ENCODE results near the gene GRK6. TPM values are rescaled to one million over a fixed set of nuclear protein-coding genes. Genes with fewer than 3 reads are reported as not detected.
A peak's percentile ranks its signal among the peaks of the same experiment; 100 is the strongest.
"Not testable (repeated sequence)": the region's sequence is repeated elsewhere in the genome, so short reads cannot be mapped to it uniquely, and the experiment has no call there.

The GRK6 gene
- total RNA-seq, 2 donors from 2014 or later: 178 to 232 TPM

- H3K36me3 Mint-ChIP-seq (ENCODE audit: low read depth): no peaks in the 10 kb centered on the region
- peaks cover 19% of the 10 kb centered on the region for H3K4me1 Mint-ChIP-seq
- no peaks in the 10 kb centered on the region for H3K27me3 Mint-ChIP-seq
- peak overlapping the region; percentile 87 for H3K4me3 Mint-ChIP-seq
- DNase-seq (peak; percentile 77 to 80 (median 79)), ATAC-seq (peak; percentile 83)
- peak overlapping the region; percentile 85 for H3K27ac Mint-ChIP-seq
- no peaks in the 10 kb centered on the region for H3K9me3 ChIP-seq (ENCODE audit: control insufficient read depth, low read length, poor library complexity, severe bottlenecking)
Measured at GRCh38 chr5:177403792-177404640, 22.5 kb upstream of the GRK6 start.

DNA sequence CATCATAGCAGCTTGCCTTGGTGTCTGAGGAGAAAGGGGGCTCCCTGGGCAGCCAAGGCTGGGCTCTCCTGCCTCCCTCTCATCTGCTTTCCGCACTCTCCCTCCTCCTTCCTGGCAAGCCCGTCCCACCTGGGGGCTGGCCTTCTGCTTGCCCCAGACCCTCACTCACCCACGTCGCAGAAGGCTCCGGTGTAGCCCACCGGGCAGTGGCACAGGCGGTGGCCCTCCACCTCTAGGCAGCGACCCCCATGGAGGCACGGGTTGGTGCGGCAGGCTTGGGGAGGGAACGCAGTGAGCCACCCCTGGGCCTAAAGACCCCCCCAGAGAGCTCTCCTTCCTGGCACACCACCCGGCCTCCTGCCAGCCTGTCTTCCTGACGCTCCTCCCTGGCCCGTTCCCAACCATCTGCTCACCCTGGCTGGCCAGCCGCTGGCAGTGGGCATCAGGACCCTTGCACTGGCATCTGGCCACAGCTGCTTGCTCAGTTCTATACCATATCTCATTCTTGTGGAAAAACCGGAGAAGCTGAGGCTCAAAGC is 21.8 kb upstream of the GRK6 start:
- H3K4me1 Mint-ChIP-seq: peaks cover 21% of the 10 kb centered on the region
- DNase-seq: no peak

DNA sequence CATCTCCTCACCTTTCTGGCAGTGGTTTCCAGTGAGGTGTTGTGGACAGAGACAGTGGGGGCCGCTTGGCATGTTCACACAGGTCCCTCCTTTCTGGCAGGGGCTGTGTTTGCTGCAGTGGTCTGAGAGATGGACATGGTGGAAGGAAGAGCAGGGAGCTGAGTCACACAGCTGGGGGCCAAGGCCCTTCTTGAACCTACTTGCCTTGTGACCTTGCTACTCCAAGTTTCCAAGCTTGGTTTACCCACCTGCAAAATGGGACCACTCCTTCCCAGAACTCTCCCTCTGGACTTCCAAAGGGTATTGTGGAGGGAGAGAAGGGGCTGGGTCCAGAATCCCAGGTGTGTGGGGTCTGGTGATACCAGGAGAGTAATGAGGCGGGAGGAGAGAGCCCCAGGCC is 21.2 kb upstream of the GRK6 start:
- DNase-seq (no peak), ATAC-seq (no peak)
- no peaks in the 10 kb centered on the region for H3K27me3 Mint-ChIP-seq
- H3K4me1 Mint-ChIP-seq: peaks cover 21% of the 10 kb centered on the region
- H3K4me3 Mint-ChIP-seq: peak overlapping the region; percentile 68
- H3K27ac Mint-ChIP-seq: no peak overlapping the region
- no peaks in the 10 kb centered on the region for H3K36me3 Mint-ChIP-seq (ENCODE audit: low read depth)
- no peaks in the 10 kb centered on the region for H3K9me3 ChIP-seq (ENCODE audit: control insufficient read depth, low read length, poor library complexity, severe bottlenecking)

More for the DNA sequence above, 21.8 kb upstream of the GRK6 start:
- no peak overlapping the region for H3K27ac Mint-ChIP-seq
- H3K9me3 ChIP-seq (ENCODE audit: control insufficient read depth, low read length, poor library complexity, severe bottlenecking): no peaks in the 10 kb centered on the region
- ATAC-seq: no peak
- H3K36me3 Mint-ChIP-seq (ENCODE audit: low read depth): no peaks in the 10 kb centered on the region
- H3K4me3 Mint-ChIP-seq: peak overlapping the region; percentile 68
- H3K27me3 Mint-ChIP-seq: no peaks in the 10 kb centered on the region

DNA sequence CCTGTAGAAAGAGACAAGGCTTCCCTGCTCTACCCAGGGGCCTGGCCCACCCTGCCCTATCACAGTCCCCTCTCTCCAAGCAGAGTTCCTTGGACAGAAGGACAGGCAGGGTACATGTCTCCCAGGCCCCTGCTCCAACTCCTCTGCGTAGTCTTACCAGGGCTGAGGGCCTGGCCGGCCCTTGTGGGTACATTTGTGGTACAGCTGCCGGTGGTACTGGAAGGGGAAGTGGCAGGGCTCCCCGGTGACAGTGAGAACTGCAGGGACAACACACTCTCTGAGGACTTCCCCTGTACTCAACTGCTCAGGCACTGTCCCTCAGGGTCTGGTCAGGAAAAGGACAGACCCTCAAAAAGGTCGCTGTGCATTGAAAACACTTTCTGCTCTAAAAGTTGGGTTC is 20.7 kb upstream of the GRK6 start:
- H3K4me3 Mint-ChIP-seq: no peak overlapping the region
- peaks cover 25% of the 10 kb centered on the region for H3K4me1 Mint-ChIP-seq
- no peaks in the 10 kb centered on the region for H3K36me3 Mint-ChIP-seq (ENCODE audit: low read depth)
- H3K27me3 Mint-ChIP-seq: no peaks in the 10 kb centered on the region
- no peak for DNase-seq
- no peak for ATAC-seq
- H3K9me3 ChIP-seq (ENCODE audit: control insufficient read depth, low read length, poor library complexity, severe bottlenecking): no peaks in the 10 kb centered on the region
- H3K27ac Mint-ChIP-seq: no peak overlapping the region

DNA sequence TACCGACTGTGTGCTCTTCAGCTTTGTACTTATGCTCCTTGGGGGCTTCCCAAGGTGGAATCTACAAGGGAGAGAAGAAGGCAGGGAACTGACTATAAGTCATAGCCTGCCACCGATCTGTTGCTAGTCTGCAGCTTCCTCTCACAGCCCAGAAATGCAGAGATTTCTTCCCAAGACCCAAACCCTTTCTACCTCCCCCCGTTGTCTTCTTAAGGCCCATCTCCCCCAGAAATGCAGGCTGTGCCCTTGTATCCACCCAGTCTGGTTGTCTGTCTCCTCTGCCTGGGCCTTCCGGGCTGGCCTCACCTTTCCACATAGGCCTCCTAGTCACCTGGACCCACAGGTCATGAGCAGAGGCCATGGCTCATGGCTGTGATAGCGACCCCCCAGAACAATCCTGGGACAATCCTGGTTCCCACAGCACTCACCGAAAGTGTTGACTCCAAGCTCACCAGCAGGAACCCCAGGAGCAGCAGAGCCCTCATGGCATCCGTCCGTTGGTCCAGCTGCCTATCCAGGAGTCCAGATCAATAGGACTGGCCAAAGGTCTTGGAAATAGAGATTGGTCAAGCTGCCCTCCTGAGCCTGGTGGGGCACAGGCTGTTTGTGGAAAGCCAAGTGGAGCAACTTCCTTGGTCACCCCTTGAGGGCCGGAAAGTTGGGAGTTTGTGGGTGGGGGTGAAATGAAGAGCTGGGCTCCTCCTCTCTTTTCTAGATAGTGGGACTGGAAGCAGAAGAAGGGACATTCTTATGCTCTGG is 17.3 kb upstream of the GRK6 start, which contains the start of gene F12:
Gene F12, minus strand, starts transcription at position 522 of the 759 bp plus-strand sequence. Its CDS starts 37 bp downstream, at position 485.
- Mint-ChIP-seq H3K27ac (no peak within 1 kb of the TSS), H3K4me1 (peaks cover 30% of the 10 kb centered on the region), H3K36me3 (ENCODE audit: low read depth) (no peaks in the 10 kb centered on the region), H3K27me3 (no peaks in the 10 kb centered on the region), H3K4me3 (no peak within 1 kb of the TSS)
- no peak for DNase-seq
- no peak for ATAC-seq
- no peaks in the 10 kb centered on the region for H3K9me3 ChIP-seq (ENCODE audit: control insufficient read depth, low read length, poor library complexity, severe bottlenecking)

DNA sequence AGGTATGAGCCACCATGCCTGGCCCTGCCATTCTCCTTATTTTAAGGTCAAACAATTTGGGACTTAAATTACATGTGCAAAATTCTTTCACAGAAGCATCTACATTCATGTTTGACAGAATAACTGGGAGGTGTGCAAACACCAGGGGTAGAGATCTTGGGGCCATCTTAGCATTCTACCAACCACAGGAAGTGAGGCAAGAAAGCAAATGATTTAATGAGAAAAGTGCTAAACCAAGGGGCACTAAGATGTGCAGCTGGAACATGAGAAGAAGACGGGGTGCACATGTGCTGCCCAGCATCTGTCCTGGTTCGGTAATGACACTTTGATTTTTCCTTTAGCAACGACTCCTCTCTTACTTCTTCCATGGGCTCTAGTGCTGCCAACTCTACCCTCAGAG is 15.9 kb upstream of the GRK6 start:
- H3K27ac Mint-ChIP-seq: no peak overlapping the region

DNA sequence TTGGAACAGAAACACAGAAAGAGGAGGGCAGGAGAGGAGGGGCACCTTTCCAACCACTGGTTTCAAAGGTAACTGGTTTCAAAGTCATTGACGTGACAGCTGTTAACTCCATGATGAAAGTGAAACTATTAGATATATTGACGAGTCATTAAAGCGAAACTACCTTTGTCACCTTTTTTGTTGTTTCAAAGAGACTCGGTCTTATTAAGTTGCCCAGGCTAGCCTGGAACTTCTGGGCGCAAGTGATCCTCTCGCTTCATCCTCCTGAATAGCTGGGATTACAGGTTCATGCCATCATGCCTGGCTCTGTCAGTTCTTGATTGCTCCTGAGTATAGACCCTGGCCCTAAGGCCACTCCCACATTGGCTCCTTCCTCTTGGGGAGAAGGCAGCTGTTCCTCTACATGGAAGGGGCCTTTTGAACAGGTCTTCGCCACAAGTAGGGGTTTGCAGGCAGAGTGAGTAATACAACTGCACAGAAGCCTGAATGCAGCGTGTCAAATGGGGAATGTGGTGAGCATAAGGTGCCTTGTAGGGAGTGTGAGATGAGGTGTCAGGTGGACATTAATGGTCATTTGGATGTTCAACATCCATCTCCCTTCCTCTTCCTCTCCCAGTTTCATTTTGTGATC is 13.8 kb upstream of the GRK6 start:
- peak overlapping the region; percentile 75 for H3K27ac Mint-ChIP-seq
- H3K4me1 Mint-ChIP-seq: peaks cover 29% of the 10 kb centered on the region
- peak overlapping the region; percentile 73 for H3K4me3 Mint-ChIP-seq
- H3K36me3 Mint-ChIP-seq (ENCODE audit: low read depth): no peaks in the 10 kb centered on the region
- H3K9me3 ChIP-seq (ENCODE audit: control insufficient read depth, low read length, poor library complexity, severe bottlenecking): no peaks in the 10 kb centered on the region
- peak; percentile 75 for ATAC-seq
- no peak for DNase-seq
- H3K27me3 Mint-ChIP-seq: no peaks in the 10 kb centered on the region

More for the DNA sequence above, 15.9 kb upstream of the GRK6 start:
- Mint-ChIP-seq H3K36me3 (ENCODE audit: low read depth) (no peaks in the 10 kb centered on the region), H3K27me3 (no peaks in the 10 kb centered on the region), H3K4me1 (peaks cover 32% of the 10 kb centered on the region), H3K4me3 (no peak overlapping the region)
- no peaks in the 10 kb centered on the region for H3K9me3 ChIP-seq (ENCODE audit: control insufficient read depth, low read length, poor library complexity, severe bottlenecking)
- ATAC-seq: no peak
- no peak for DNase-seq

GRCh38 chr5:177414481-177414880 is 12.0 kb upstream of the GRK6 start:
- no peak overlapping the region for H3K4me3 Mint-ChIP-seq
- peaks cover 27% of the 10 kb centered on the region for H3K4me1 Mint-ChIP-seq
- no peaks in the 10 kb centered on the region for H3K36me3 Mint-ChIP-seq (ENCODE audit: low read depth)
- H3K27ac Mint-ChIP-seq: peak overlapping the region; percentile 51
- no peak for DNase-seq
- H3K9me3 ChIP-seq (ENCODE audit: control insufficient read depth, low read length, poor library complexity, severe bottlenecking): no peaks in the 10 kb centered on the region
- ATAC-seq: no peak
- no peaks in the 10 kb centered on the region for H3K27me3 Mint-ChIP-seq

GRCh38 chr5:177417081-177417480 is 9.4 kb upstream of the GRK6 start:
- not testable (repeated sequence) for H3K27me3 Mint-ChIP-seq; H3K36me3 Mint-ChIP-seq (ENCODE audit: low read depth); ATAC-seq; H3K9me3 ChIP-seq (ENCODE audit: control insufficient read depth, low read length, poor library complexity, severe bottlenecking); H3K4me3 Mint-ChIP-seq; H3K27ac Mint-ChIP-seq; DNase-seq
- H3K4me1 Mint-ChIP-seq: peaks cover 19% of the 10 kb centered on the region

GRCh38 chr5:177419046-177419445 is 7.4 kb upstream of the GRK6 start:
- H3K27me3 Mint-ChIP-seq: no peaks in the 10 kb centered on the region
- H3K36me3 Mint-ChIP-seq (ENCODE audit: low read depth): no peaks in the 10 kb centered on the region
- H3K9me3 ChIP-seq (ENCODE audit: control insufficient read depth, low read length, poor library complexity, severe bottlenecking): no peaks in the 10 kb centered on the region
- H3K27ac Mint-ChIP-seq: peak overlapping the region; percentile 62
- no peak overlapping the region for H3K4me3 Mint-ChIP-seq
- DNase-seq: no peak
- ATAC-seq: no peak
- peaks cover 8% of the 10 kb centered on the region for H3K4me1 Mint-ChIP-seq

GRCh38 chr5:177420472-177420871 is 6.0 kb upstream of the GRK6 start:
- ATAC-seq; H3K27ac Mint-ChIP-seq; DNase-seq; H3K4me3 Mint-ChIP-seq; H3K27me3 Mint-ChIP-seq; H3K4me1 Mint-ChIP-seq; H3K9me3 ChIP-seq (ENCODE audit: control insufficient read depth, low read length, poor library complexity, severe bottlenecking); H3K36me3 Mint-ChIP-seq (ENCODE audit: low read depth): not testable (repeated sequence)

DNA sequence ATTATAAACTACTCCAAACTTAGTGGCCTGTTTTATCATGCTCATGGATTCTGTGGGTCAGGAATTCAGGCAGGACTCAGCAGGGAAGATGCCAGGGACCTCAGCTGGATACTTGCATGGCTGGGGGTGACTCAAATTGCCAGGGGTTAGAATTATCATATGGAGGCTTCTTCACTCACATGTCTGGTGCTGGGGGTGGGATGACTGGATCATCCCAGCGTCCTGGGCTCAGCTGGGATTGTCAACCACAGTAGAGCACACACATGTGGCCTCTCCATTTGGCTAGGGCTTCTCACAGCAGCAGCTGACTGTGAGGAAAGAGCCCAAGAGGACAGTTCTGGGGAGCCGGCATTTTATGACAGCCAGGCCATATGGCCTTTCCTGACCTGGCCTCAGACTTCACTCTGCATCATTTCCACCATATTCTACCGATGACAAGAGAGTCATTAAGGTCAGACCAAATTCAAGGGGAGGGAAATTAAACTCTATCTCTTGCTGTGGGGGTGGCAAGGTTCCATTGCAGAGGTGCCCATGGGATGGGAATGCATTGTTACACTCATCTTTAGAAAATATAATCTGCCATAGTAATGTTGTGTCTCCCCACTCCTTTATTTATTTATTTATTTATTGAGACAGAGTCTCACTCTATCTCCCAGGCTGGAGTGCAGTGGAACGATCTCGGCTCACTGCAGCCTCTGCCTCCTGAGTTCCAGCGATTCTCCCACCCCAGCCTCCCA is 5.2 kb upstream of the GRK6 start:
- H3K27me3 Mint-ChIP-seq: no peaks in the 10 kb centered on the region
- no peak overlapping the region for H3K4me3 Mint-ChIP-seq
- peaks cover 7% of the 10 kb centered on the region for H3K4me1 Mint-ChIP-seq
- peaks cover under 1% of the 10 kb centered on the region for H3K36me3 Mint-ChIP-seq (ENCODE audit: low read depth)
- ATAC-seq: no peak
- no peak for DNase-seq
- H3K9me3 ChIP-seq (ENCODE audit: control insufficient read depth, low read length, poor library complexity, severe bottlenecking): no peaks in the 10 kb centered on the region
- H3K27ac Mint-ChIP-seq: no peak overlapping the region

Data from T-helper 17 cell (primary cell).